SK-N-SH (cell line): ENCODE results near the gene HM13.

Experiments
- CTCF ChIP-seq: fragments of 200-600 bp; sonication (generic); IDR thresholded peaks from 2 replicates; pipeline ENCODE4 v1.6.1; 2017; ENCODE audit warnings: antibody characterized with exemption, mild to moderate bottlenecking, moderate library complexity
- ELF1 ChIP-seq: IDR thresholded peaks from 2 replicates; pipeline ENCODE4 v1.4.0; 2012
- EP300 ChIP-seq, 2 experiments: IDR thresholded peaks; 2 replicates each; pipeline versions ENCODE4 v1.4.0 to v1.6.1; 2012; ENCODE audit warnings: borderline replicate concordance in 1 of 2, low read depth in 1 of 2, low read length in 1 of 2
- FOSL2 ChIP-seq: IDR thresholded peaks from 2 replicates; pipeline ENCODE4 v1.4.0; 2012; ENCODE audit warnings: low read depth, mild to moderate bottlenecking, moderate library complexity, borderline replicate concordance
- NFIC ChIP-seq: IDR thresholded peaks from 2 replicates; pipeline ENCODE4 v1.4.0; 2012; ENCODE audit warnings: borderline replicate concordance
- POLR2AphosphoS5 ChIP-seq: IDR thresholded peaks from 2 replicates; pipeline ENCODE4 v1.6.1; 2012; ENCODE audit warnings: low read depth, low read length
- RAD21 ChIP-seq: IDR thresholded peaks from 2 replicates; pipeline ENCODE4 v1.6.1; 2012; ENCODE audit warnings: mild to moderate bottlenecking, low read length
- RCOR1 ChIP-seq: fragments of 150-350 bp; IDR thresholded peaks from 2 replicates; pipeline ENCODE4 v1.6.1; 2017; ENCODE audit warnings: antibody characterized with exemption, low read length
- RFX5 ChIP-seq: IDR thresholded peaks from 2 replicates; pipeline ENCODE4 v1.6.1; 2012; ENCODE audit warnings: mild to moderate bottlenecking, improper control_type of control experiment, low read length
- USF2 ChIP-seq: fragments of 150-350 bp; IDR thresholded peaks from 2 replicates; pipeline ENCODE4 v1.6.1; 2017; ENCODE audit warnings: antibody characterized with exemption, low read length, low read depth, borderline replicate concordance
- YY1 ChIP-seq: IDR thresholded peaks from 2 replicates; pipeline ENCODE4 v1.4.0; 2012; ENCODE audit warnings: low read depth, mild to moderate bottlenecking
- TF ChIP-seq, protein P1 (sequence below): IDR thresholded peaks from 2 replicates; pipeline ENCODE4 v1.4.0; 2012; ENCODE audit warnings: low read depth

GRCh38 chr20:31497838-31498540 is 16.3 kb upstream of the HM13 start:
- TF ChIP-seq NFIC (no peak), EP300 (IDR thresholded peaks at IDR 0.05; ENCODE audit: borderline replicate concordance in 1 of 2, low read depth in 1 of 2, low read length in 1 of 2) (no peak), ELF1 (no peak), RFX5 (0 out of 2 replicates have a peak, but pooled peaks have one; percentile 33), CTCF (no peak), USF2 (no peak), POLR2AphosphoS5 (no peak), YY1 (no peak), RAD21 (no peak), FOSL2 (no peak), RCOR1 (no peak)
- TF ChIP-seq, protein P1, sequence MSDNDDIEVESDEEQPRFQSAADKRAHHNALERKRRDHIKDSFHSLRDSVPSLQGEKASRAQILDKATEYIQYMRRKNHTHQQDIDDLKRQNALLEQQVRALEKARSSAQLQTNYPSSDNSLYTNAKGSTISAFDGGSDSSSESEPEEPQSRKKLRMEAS, result no peak
